Kidney (tissue), 14 donors: ENCODE measurements around the gene MAP3K2. TPM values are rescaled to one million over a fixed set of nuclear protein-coding genes. Genes with fewer than 3 reads are reported as not detected.

ENCODE experiments used
- DNase-seq, 5 donors: peaks; one replicate each; pipeline ENCODE4 v3.0.0-alpha.2; 2013 to 2020
- FAIRE-seq: peaks from 2 replicates; lab custom pipeline; 2012; peaks lifted over from hg19 to GRCh38; lab: Jason Lieb, UNC
- H3K27ac ChIP-seq, 2 donors: one replicate each; pipeline ENCODE4 v1.7.0; 2013; ENCODE audit warnings: low read depth in 2 of 2, low read length in 2 of 2, inconsistent platforms in 1 of 2
- H3K27me3 ChIP-seq: one replicate; pipeline ENCODE4 v1.7.1; 2013; ENCODE audit warnings: low read length, inconsistent platforms; ENCODE audit not compliant: control insufficient read depth, insufficient read depth
- H3K36me3 ChIP-seq, 3 donors: one replicate each; pipeline versions ENCODE4 v1.7.0 to v1.7.1; 2013; ENCODE audit warnings: low read length in 3 of 3, control low read depth in 1 of 3, inconsistent platforms in 1 of 3; ENCODE audit not compliant: insufficient read depth in 3 of 3, control insufficient read depth in 2 of 3
- H3K4me1 ChIP-seq, 3 donors: one replicate each; pipeline versions ENCODE4 v1.7.0 to v1.7.1; 2013; ENCODE audit warnings: low read length in 3 of 3, inconsistent platforms in 1 of 3, low read depth in 1 of 3; ENCODE audit not compliant: control insufficient read depth in 2 of 3, insufficient read depth in 2 of 3
- H3K4me3 ChIP-seq, 3 donors: one replicate each; pipeline versions ENCODE4 v1.7.0 to v1.8.1; 2013; ENCODE audit warnings: low read length in 3 of 3, control low read depth in 1 of 3, inconsistent platforms in 1 of 3
- H3K9ac ChIP-seq, 3 donors: one replicate each; pipeline versions ENCODE4 v1.7.0 to v1.7.1; 2013; ENCODE audit warnings: low read length in 3 of 3, control low read depth in 1 of 3, inconsistent platforms in 1 of 3
- H3K9me3 ChIP-seq, 3 donors: one replicate each; pipeline versions ENCODE4 v1.7.0 to v1.7.1; 2013; ENCODE audit warnings: low read length in 3 of 3, control low read depth in 1 of 3, inconsistent platforms in 1 of 3; ENCODE audit not compliant: control insufficient read depth in 2 of 3, insufficient read depth in 1 of 3
- intact Hi-C: fragments of 100-400 bp; cut with DNase I; formaldehyde crosslinking; loops from one replicate; pipeline ENCODE4 v1.11.1; 2022
- polyA plus RNA-seq: library from polyadenylated mRNA; stranded (reverse); fragments of 350-450 nt; fragmentation: Illumina TruSeq; extraction: RNeasy Lipid Tissue Mini Kit (QIAGEN cat#74804); gene quantifications from one replicate; pipeline ENCODE4 v1.2.3, GENCODE V29; 2014; ENCODE audit warnings: low read depth, low replicate concordance; ENCODE audit not compliant: insufficient read depth
- total RNA-seq: library from RNA; stranded (reverse); fragmentation: NEBNext Ultra II Directional; extraction: Animal tissue kit (Norgen Biotek cat#: 25700); gene quantifications from one replicate; pipeline ENCODE4 v1.2.1, GENCODE V29; 2021
- TF ChIP-seq, protein P1 (sequence below): IDR thresholded peaks from 3 replicates; pipeline ENCODE4 v1.5.1; 2012; ENCODE audit warnings: mild to moderate bottlenecking, moderate library complexity, borderline replicate concordance; ENCODE audit not compliant: insufficient read depth; ENCODE audit errors: extremely low read depth
- donor health status: control.
- donor health status: control.
- donor health status: control.
- donor health status: control.
- donor health status: control.
- donor health status: DM: yes; HTN: yes; CAD: no.
- donor health status: Normal renal cell carcinoma (clear cell type).

MAP3K2 gene
- total and polyA plus RNA-seq, 2 donors from 2014 or later = 4.9 to 65.3 TPM

DNA sequence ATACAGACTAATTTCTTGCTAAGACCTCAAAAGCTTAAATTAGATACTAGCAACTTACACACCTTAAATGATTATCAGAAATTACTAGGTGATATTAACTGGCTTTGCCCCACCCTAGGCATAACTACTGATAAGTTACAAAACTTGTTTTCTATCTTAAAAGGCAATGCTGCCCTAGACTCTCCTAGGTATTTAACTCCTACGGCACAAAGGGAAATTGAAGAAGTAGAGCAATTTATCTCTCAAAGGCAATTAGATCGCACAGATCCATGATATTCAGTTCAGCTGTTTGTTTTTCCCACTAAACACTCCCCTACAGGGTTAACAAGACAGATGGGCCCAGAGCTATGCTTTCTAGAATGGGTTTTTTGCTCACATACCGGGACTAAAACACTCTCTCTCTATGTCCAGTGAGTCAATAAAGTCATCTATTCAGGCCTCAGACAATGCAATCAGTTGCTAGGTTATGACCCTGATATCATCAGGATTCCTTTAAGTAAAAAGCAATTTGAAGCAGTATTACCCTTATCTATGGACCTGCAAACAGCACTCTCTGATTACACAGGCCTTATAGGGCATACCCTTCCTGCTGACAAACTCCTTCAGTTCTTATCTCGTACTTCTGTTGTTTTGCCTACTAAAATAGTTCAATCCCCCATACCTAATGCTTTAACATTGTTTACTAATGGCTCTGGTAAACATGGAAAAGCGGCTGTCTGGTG is 14.3 kb downstream of the MAP3K2 start:
- intact Hi-C loops = no loop called here
- no peak for FAIRE-seq

DNA sequence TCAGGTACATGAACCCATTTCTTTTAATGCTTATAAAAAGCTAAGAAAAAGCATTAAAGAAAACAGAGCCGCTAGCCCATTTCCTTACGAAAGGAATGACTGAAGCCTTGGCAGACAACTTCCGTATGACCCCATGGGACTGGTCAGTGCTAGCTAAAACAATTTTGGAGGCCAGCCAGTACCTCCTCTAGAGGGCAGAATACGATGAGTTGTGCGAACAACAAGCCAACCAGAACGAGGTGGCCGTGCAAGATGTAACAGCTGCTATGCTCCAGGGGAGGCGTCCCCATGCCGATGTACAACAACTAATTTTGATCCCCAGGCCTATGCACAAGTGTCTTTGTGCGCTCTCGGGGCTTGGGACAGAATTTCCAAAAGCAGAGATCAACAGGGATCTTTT is 16.7 kb downstream of the MAP3K2 start:
- H3K27me3 ChIP-seq = no peaks in the 10 kb centered on the region
- intact Hi-C loops = no loop called here
- no peak overlapping the region for H3K9ac ChIP-seq

More for the DNA sequence above, 14.3 kb downstream of the MAP3K2 start:
- Histone ChIP-seq H3K4me1 (peaks cover 0 to 5% (median 0%) of the 10 kb centered on the region in 3 donors), H3K36me3 (peaks cover 0 to 2% (median 0%) of the 10 kb centered on the region in 3 donors), H3K27ac (no peak overlapping the region), H3K27me3 (no peaks in the 10 kb centered on the region), H3K4me3 (no peak overlapping the region), H3K9me3 (no peaks in the 10 kb centered on the region), H3K9ac (no peak overlapping the region)
- no peak for DNase-seq
- TF ChIP-seq, protein P1, sequence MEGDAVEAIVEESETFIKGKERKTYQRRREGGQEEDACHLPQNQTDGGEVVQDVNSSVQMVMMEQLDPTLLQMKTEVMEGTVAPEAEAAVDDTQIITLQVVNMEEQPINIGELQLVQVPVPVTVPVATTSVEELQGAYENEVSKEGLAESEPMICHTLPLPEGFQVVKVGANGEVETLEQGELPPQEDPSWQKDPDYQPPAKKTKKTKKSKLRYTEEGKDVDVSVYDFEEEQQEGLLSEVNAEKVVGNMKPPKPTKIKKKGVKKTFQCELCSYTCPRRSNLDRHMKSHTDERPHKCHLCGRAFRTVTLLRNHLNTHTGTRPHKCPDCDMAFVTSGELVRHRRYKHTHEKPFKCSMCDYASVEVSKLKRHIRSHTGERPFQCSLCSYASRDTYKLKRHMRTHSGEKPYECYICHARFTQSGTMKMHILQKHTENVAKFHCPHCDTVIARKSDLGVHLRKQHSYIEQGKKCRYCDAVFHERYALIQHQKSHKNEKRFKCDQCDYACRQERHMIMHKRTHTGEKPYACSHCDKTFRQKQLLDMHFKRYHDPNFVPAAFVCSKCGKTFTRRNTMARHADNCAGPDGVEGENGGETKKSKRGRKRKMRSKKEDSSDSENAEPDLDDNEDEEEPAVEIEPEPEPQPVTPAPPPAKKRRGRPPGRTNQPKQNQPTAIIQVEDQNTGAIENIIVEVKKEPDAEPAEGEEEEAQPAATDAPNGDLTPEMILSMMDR = no peak

DNA sequence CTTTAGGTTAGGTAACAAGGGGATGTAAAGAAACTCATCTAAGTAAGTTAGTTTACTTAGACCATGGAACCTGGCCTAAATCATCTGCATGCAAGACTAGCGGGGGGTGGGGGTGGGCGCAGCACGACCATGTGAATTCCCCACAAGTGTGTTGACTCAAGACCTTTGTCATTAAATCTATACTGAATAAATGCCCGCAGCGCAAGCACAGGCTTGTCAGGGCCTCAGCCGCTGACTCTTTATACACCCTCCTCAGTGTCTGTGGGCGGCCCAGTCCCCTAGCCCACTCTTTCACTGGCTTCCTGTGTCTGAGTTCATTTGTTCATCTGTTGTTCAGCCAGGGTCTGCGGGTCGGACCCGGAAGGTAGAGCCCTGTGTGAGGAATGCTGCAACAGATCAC is 17.8 kb downstream of the MAP3K2 start:
- no peaks in the 10 kb centered on the region for H3K27me3 ChIP-seq
- no peaks in the 10 kb centered on the region for H3K36me3 ChIP-seq
- no peak for DNase-seq
- no peak overlapping the region for H3K4me3 ChIP-seq
- intact Hi-C loops = no loop called here
- no peaks in the 10 kb centered on the region for H3K9me3 ChIP-seq
- FAIRE-seq = no peak
- TF ChIP-seq, protein P1 = no peak
- no peak overlapping the region for H3K9ac ChIP-seq
- H3K4me1 ChIP-seq = peaks cover 0 to 5% (median 5%) of the 10 kb centered on the region in 3 donors
- no peak overlapping the region for H3K27ac ChIP-seq

More for the DNA sequence above, 16.7 kb downstream of the MAP3K2 start:
- Histone ChIP-seq H3K36me3 (no peaks in the 10 kb centered on the region), H3K9me3 (no peaks in the 10 kb centered on the region), H3K4me1 (peaks cover 0 to 5% (median 0%) of the 10 kb centered on the region in 3 donors), H3K4me3 (no peak overlapping the region), H3K27ac (no peak overlapping the region)
- DNase-seq (no peak), FAIRE-seq (no peak)
- TF ChIP-seq, protein P1 = peak; percentile 12
